Neural cell (in vitro differentiated cells): Measurements from ENCODE around the gene XYLT2. TPM values are rescaled to one million over a fixed set of nuclear protein-coding genes. Genes with fewer than 3 reads are reported as not detected.
A peak's percentile ranks its signal among the peaks of the same experiment; 100 is the strongest.

Experiments
- H2AFZ ChIP-seq: fragments of 200-600, 300-800 bp; sonication (generic), shearing (Covaris generic); 2 replicates; pipeline ENCODE4 v1.6.0; 2014; ENCODE audit warnings: low read depth, mild to moderate bottlenecking, antibody characterized with exemption, low read length, moderate library complexity
- H3F3A ChIP-seq: fragments of 200-600 bp; shearing (Covaris generic); 2 replicates; pipeline ENCODE4 v1.6.1; 2016; ENCODE audit warnings: mild to moderate bottlenecking, moderate library complexity, mixed read lengths, antibody characterized with exemption, low read length; ENCODE audit not compliant: insufficient read depth, poor library complexity, severe bottlenecking
- H3K27ac ChIP-seq: fragments of 200-600, 300-800 bp; sonication (generic), shearing (Covaris generic); 2 replicates; pipeline ENCODE4 v1.5.1; 2014; ENCODE audit warnings: mild to moderate bottlenecking, low read length, moderate library complexity
- H3K27me3 ChIP-seq: fragments of 300-800, 200-600 bp; sonication (generic), shearing (Covaris generic); 2 replicates; pipeline ENCODE4 v1.6.0; 2014; ENCODE audit warnings: mild to moderate bottlenecking, low read depth, low read length, moderate library complexity; ENCODE audit not compliant: insufficient read depth
- H3K36me3 ChIP-seq: fragments of 300-800, 200-600 bp; sonication (generic), shearing (Covaris generic); 2 replicates; pipeline ENCODE4 v1.5.1; 2014; ENCODE audit warnings: mild to moderate bottlenecking, antibody characterized with exemption, low read length, moderate library complexity; ENCODE audit not compliant: insufficient read depth
- H3K4me2 ChIP-seq: fragments of 300-800, 200-600 bp; sonication (generic), shearing (Covaris generic); 2 replicates; pipeline ENCODE4 v1.6.0; 2014; ENCODE audit warnings: mild to moderate bottlenecking, low read length
- H3K4me3 ChIP-seq: fragments of 300-800, 200-600 bp; sonication (generic), shearing (Covaris generic); 2 replicates; pipeline ENCODE4 v1.5.1; 2014; ENCODE audit warnings: mild to moderate bottlenecking, low read length, moderate library complexity
- H3K79me2 ChIP-seq: fragments of 200-600 bp; shearing (Covaris generic); replicated peaks from 2 replicates; pipeline ENCODE4 v1.6.0; 2014; ENCODE audit warnings: mild to moderate bottlenecking, low read length, moderate library complexity; ENCODE audit not compliant: insufficient read depth
- H3K9ac ChIP-seq: fragments of 300-800, 200-600 bp; sonication (generic), shearing (Covaris generic); 2 replicates; pipeline ENCODE4 v1.6.1; 2016; ENCODE audit warnings: mild to moderate bottlenecking, low read length, mixed read lengths
- H3K9me2 ChIP-seq: fragments of 200-600 bp; shearing (Covaris generic); 2 replicates; pipeline ENCODE4 v1.6.1; 2016; ENCODE audit warnings: mild to moderate bottlenecking, low read length, mixed read lengths; ENCODE audit not compliant: insufficient read depth
- H3K9me3 ChIP-seq: fragments of 200-600, 300-800 bp; sonication (generic), shearing (Covaris generic); 2 replicates; pipeline ENCODE4 v1.6.1; 2016; ENCODE audit warnings: mild to moderate bottlenecking, mixed run types, low read length, moderate library complexity, mixed read lengths
- H4K20me1 ChIP-seq: fragments of 200-600 bp; shearing (Covaris generic); 2 replicates; pipeline ENCODE4 v1.6.1; 2016; ENCODE audit warnings: mild to moderate bottlenecking, mixed run types; ENCODE audit not compliant: insufficient read depth
- EP300 ChIP-seq: fragments of 450-650 bp; conservative IDR thresholded peaks from 2 replicates; pipeline ENCODE4 v1.6.1; 2014; ENCODE audit warnings: antibody characterized with exemption, mild to moderate bottlenecking, moderate library complexity; ENCODE audit not compliant: poor library complexity, severe bottlenecking
- EZH2 ChIP-seq: fragments of 200-600, 300-800 bp; shearing (Covaris generic), sonication (generic); IDR thresholded peaks from 2 replicates; pipeline ENCODE4 v1.6.1; 2014; ENCODE audit warnings: antibody characterized with exemption, low read length, borderline replicate concordance, mild to moderate bottlenecking; ENCODE audit not compliant: insufficient read depth, poor library complexity, severe bottlenecking
- MXI1 ChIP-seq: fragments of 450-650 bp; conservative IDR thresholded peaks from 2 replicates; pipeline ENCODE4 v1.6.1; 2014; ENCODE audit warnings: antibody characterized with exemption, mild to moderate bottlenecking; ENCODE audit not compliant: poor library complexity, severe bottlenecking
- POLR2AphosphoS5 ChIP-seq: IDR thresholded peaks from 2 replicates; pipeline ENCODE4 v1.6.1; 2012
- RAD21 ChIP-seq: fragments of 450-650 bp; conservative IDR thresholded peaks from 2 replicates; pipeline ENCODE4 v1.6.1; 2014; ENCODE audit warnings: antibody characterized with exemption, mild to moderate bottlenecking, moderate library complexity
- SMC3 ChIP-seq: fragments of 450-650 bp; conservative IDR thresholded peaks from 2 replicates; pipeline ENCODE4 v1.6.1; 2014; ENCODE audit warnings: antibody characterized with exemption, mild to moderate bottlenecking, moderate library complexity; ENCODE audit not compliant: poor library complexity
- TAF1 ChIP-seq: IDR thresholded peaks from 2 replicates; pipeline ENCODE4 v1.6.1; 2012; ENCODE audit warnings: low read depth
- polyA plus RNA-seq: library from polyadenylated mRNA; depleted of rRNA; stranded (reverse); fragments of >200 nt; gene quantifications from 2 replicates; pipeline ENCODE4 v1.2.3, GENCODE V29; 2014
- TF ChIP-seq, protein P1 (sequence below): fragments of 450-650 bp; IDR thresholded peaks from 2 replicates; pipeline ENCODE4 v1.5.1; 2014; ENCODE audit warnings: antibody characterized with exemption, mild to moderate bottlenecking, moderate library complexity; ENCODE audit not compliant: poor library complexity, severe bottlenecking
- TF ChIP-seq, protein P2 (sequence below): IDR thresholded peaks from 2 replicates; pipeline ENCODE4 v1.6.1; 2012; ENCODE audit warnings: borderline replicate concordance

The XYLT2 gene
- polyA plus RNA-seq, 1 donor from 2014 or later, result 6.9 TPM

DNA sequence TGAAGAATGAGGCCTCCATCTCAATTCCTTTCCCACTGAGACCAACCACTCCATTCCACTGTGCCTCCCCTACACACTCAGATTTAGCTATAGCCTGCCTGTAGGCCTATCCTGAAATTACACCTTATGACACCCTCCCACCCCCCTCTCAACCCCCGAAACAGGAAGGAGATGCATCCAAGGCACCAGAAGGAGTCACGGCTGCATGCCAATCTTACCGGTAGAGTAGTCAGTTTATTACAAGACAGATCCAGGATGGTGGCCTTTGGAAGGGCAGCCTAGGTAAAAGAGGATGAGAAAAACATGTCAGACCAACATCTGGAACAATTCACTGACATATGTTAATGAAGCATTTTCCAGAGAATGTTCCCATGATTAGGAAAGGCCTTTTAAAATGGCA, 48.8 kb downstream of the XYLT2 start:
- H3K4me3 ChIP-seq, result no peak overlapping the region
- no peaks in the 10 kb centered on the region for H4K20me1 ChIP-seq
- no peak overlapping the region for H3K4me2 ChIP-seq
- TF ChIP-seq RAD21, result no peak
- TF ChIP-seq SMC3, result no peak
- TF ChIP-seq POLR2AphosphoS5, result no peak
- TF ChIP-seq TAF1, result no peak
- TF ChIP-seq, protein P1, sequence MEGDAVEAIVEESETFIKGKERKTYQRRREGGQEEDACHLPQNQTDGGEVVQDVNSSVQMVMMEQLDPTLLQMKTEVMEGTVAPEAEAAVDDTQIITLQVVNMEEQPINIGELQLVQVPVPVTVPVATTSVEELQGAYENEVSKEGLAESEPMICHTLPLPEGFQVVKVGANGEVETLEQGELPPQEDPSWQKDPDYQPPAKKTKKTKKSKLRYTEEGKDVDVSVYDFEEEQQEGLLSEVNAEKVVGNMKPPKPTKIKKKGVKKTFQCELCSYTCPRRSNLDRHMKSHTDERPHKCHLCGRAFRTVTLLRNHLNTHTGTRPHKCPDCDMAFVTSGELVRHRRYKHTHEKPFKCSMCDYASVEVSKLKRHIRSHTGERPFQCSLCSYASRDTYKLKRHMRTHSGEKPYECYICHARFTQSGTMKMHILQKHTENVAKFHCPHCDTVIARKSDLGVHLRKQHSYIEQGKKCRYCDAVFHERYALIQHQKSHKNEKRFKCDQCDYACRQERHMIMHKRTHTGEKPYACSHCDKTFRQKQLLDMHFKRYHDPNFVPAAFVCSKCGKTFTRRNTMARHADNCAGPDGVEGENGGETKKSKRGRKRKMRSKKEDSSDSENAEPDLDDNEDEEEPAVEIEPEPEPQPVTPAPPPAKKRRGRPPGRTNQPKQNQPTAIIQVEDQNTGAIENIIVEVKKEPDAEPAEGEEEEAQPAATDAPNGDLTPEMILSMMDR, result no peak
- no peak for TF ChIP-seq EZH2
- TF ChIP-seq, protein P2, sequence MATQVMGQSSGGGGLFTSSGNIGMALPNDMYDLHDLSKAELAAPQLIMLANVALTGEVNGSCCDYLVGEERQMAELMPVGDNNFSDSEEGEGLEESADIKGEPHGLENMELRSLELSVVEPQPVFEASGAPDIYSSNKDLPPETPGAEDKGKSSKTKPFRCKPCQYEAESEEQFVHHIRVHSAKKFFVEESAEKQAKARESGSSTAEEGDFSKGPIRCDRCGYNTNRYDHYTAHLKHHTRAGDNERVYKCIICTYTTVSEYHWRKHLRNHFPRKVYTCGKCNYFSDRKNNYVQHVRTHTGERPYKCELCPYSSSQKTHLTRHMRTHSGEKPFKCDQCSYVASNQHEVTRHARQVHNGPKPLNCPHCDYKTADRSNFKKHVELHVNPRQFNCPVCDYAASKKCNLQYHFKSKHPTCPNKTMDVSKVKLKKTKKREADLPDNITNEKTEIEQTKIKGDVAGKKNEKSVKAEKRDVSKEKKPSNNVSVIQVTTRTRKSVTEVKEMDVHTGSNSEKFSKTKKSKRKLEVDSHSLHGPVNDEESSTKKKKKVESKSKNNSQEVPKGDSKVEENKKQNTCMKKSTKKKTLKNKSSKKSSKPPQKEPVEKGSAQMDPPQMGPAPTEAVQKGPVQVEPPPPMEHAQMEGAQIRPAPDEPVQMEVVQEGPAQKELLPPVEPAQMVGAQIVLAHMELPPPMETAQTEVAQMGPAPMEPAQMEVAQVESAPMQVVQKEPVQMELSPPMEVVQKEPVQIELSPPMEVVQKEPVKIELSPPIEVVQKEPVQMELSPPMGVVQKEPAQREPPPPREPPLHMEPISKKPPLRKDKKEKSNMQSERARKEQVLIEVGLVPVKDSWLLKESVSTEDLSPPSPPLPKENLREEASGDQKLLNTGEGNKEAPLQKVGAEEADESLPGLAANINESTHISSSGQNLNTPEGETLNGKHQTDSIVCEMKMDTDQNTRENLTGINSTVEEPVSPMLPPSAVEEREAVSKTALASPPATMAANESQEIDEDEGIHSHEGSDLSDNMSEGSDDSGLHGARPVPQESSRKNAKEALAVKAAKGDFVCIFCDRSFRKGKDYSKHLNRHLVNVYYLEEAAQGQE, result no peak
- TF ChIP-seq MXI1, result no peak
- TF ChIP-seq EP300, result no peak
- H2AFZ ChIP-seq, result no peak overlapping the region
- no peaks in the 10 kb centered on the region for H3K27me3 ChIP-seq
- no peak overlapping the region for H3K27ac ChIP-seq
- no peaks in the 10 kb centered on the region for H3K9me2 ChIP-seq
- no peaks in the 10 kb centered on the region for H3F3A ChIP-seq
- H3K9ac ChIP-seq, result no peak overlapping the region
- H3K9me3 ChIP-seq, result no peaks in the 10 kb centered on the region
- H3K36me3 ChIP-seq, result no peaks in the 10 kb centered on the region
- H3K79me2 ChIP-seq, result peaks cover 15% of the 10 kb centered on the region

DNA sequence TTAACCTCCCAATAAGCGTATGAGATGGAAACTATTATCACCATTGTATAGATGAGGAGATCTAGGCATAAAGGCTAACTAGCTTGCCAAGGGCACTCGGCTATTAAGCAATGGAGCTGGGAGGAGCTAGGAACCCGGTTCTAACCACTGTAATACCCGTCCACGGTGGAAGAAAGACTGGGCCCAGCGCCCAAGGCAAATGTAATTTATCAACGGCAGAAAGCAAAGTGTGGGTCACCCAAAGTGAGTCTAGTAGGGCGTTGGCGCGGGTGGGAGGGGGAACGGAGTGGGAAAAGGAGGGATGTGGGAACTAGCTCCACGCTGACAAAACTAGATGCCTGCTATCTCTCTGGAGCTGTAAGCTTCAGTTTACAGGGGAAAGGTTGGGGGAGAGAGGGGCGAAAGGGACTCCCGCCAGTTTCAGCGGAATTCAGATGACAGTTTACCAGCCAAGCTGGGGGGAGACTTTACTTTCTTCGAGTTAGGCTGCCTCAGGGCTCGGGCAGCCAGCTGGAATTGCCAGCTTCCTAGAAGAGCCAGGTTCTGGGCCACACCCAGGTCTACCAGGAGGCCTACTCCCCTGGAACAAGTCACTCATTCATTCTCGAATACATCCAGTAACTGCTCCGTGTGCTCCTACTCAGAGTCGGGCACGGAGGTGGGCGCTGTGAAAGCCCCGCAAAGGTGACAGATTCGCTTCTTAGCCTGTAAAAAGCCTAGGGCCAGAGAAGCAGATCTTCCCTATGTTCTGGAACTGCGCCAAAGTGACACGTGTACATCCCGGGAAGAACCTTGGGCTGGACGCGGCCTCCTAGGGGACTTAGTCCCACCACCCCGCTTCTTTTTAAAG, 50.6 kb downstream of the XYLT2 start:
- Histone ChIP-seq H3K27ac (peak overlapping the region; percentile 44), H3K79me2 (peaks cover 15% of the 10 kb centered on the region), H3K36me3 (no peaks in the 10 kb centered on the region), H3K9me2 (no peaks in the 10 kb centered on the region), H3K4me2 (peak overlapping the region; percentile 94), H3K9me3 (no peaks in the 10 kb centered on the region), H3F3A (no peaks in the 10 kb centered on the region), H3K27me3 (no peaks in the 10 kb centered on the region), H3K9ac (peak overlapping the region; percentile 82), H3K4me3 (peak overlapping the region; percentile 98), H4K20me1 (no peaks in the 10 kb centered on the region), H2AFZ (peak overlapping the region; percentile 65)
- TF ChIP-seq EP300 (no peak), SMC3 (no peak), POLR2AphosphoS5 (no peak), RAD21 (no peak), EZH2 (no peak), TAF1 (no peak), MXI1 (no peak)
- TF ChIP-seq, protein P1, result no peak
- TF ChIP-seq, protein P2, result no peak
